Activated naive CD8-positive, alpha-beta T cell treated with anti-CD3 and anti-CD28 coated beads, Interleukin-2, amount 10 ng/mL, durations not matched to agents 7 days and 5 days (primary cell): ENCODE results near the gene SH3D19. TPM values are rescaled to one million over a fixed set of nuclear protein-coding genes. Genes with fewer than 3 reads are reported as not detected.

Source experiments
- ATAC-seq: fragments of 150-1000 bp; cut with Tn5 transposase; one replicate; pipeline ENCODE4 v1.10.0; 2021; ENCODE audit warnings: low read depth, moderate library complexity
- POLR2A ChIA-PET: fragments of 350-600 bp; sonication (Branson Sonifier 250); formaldehyde crosslinking; loops from one replicate; lab custom pipeline; 2021; ENCODE audit warnings: antibody characterized with exemption; lab: Charles Lee
- DNase-seq: peaks from one replicate; pipeline ENCODE4 v3.0.0; 2021
- H3K27ac Mint-ChIP-seq: one replicate; pipeline ENCODE4 v1.8.0; 2022; ENCODE audit warnings: mild to moderate bottlenecking, mixed read lengths
- H3K27me3 Mint-ChIP-seq: one replicate; pipeline ENCODE4 v1.8.0; 2022; ENCODE audit warnings: mild to moderate bottlenecking, moderate library complexity, mixed read lengths
- H3K36me3 Mint-ChIP-seq: one replicate; pipeline ENCODE4 v1.8.0; 2021; ENCODE audit warnings: mild to moderate bottlenecking, mixed read lengths
- H3K4me1 Mint-ChIP-seq: one replicate; pipeline ENCODE4 v1.8.0; 2021; ENCODE audit warnings: mixed read lengths
- H3K4me3 Mint-ChIP-seq: one replicate; pipeline ENCODE4 v1.8.0; 2022; ENCODE audit warnings: mild to moderate bottlenecking, moderate library complexity, mixed read lengths
- H3K9me3 Mint-ChIP-seq: one replicate; pipeline ENCODE4 v1.8.0; 2021; ENCODE audit warnings: mixed read lengths
- total RNA-seq, 2 experiments: library from RNA; stranded (reverse); gene quantifications; one replicate each; pipeline ENCODE4 v1.2.3, GENCODE V29; 2021

Gene SH3D19
- total RNA-seq, 2 experiments from 2014 or later: not detected

- no peak overlapping the region for H3K4me3 Mint-ChIP-seq
- H3K4me1 Mint-ChIP-seq: no peaks in the 10 kb centered on the region
- POLR2A ChIA-PET: no interaction called here
- H3K27me3 Mint-ChIP-seq: peaks cover 8% of the 10 kb centered on the region
- no peak for ATAC-seq
- H3K9me3 Mint-ChIP-seq: no peaks in the 10 kb centered on the region
- no peak for DNase-seq
- no peak overlapping the region for H3K27ac Mint-ChIP-seq
- no peaks in the 10 kb centered on the region for H3K36me3 Mint-ChIP-seq
Measured at GRCh38 chr4:151175754-151176631, 149.4 kb downstream of the SH3D19 start.

GRCh38 chr4:151175233-151175632 is 150.2 kb downstream of the SH3D19 start:
- H3K27me3 Mint-ChIP-seq: peaks cover 10% of the 10 kb centered on the region
- no peak for DNase-seq
- no peak overlapping the region for H3K4me3 Mint-ChIP-seq
- no peaks in the 10 kb centered on the region for H3K4me1 Mint-ChIP-seq
- H3K36me3 Mint-ChIP-seq: no peaks in the 10 kb centered on the region
- H3K27ac Mint-ChIP-seq: no peak overlapping the region
- POLR2A ChIA-PET: no interaction called here
- no peak for ATAC-seq
- no peaks in the 10 kb centered on the region for H3K9me3 Mint-ChIP-seq

- Mint-ChIP-seq H3K9me3 (no peaks in the 10 kb centered on the region), H3K27ac (no peak overlapping the region), H3K27me3 (peaks cover 10% of the 10 kb centered on the region), H3K4me1 (no peaks in the 10 kb centered on the region), H3K4me3 (no peak overlapping the region), H3K36me3 (no peaks in the 10 kb centered on the region)
- no peak for DNase-seq
- no peak for ATAC-seq
- POLR2A ChIA-PET: no interaction called here
Measured at GRCh38 chr4:151174784-151175183, 150.6 kb downstream of the SH3D19 start.

GRCh38 chr4:151173871-151174270 is 151.5 kb downstream of the SH3D19 start:
- Mint-ChIP-seq H3K36me3 (no peaks in the 10 kb centered on the region), H3K27me3 (peaks cover 9% of the 10 kb centered on the region), H3K4me1 (no peaks in the 10 kb centered on the region), H3K9me3 (no peaks in the 10 kb centered on the region), H3K4me3 (no peak overlapping the region), H3K27ac (no peak overlapping the region)
- DNase-seq: no peak
- POLR2A ChIA-PET: no interaction called here
- ATAC-seq: no peak

GRCh38 chr4:151169900-151170299 is 155.5 kb downstream of the SH3D19 start:
- POLR2A ChIA-PET: no interaction called here
- no peaks in the 10 kb centered on the region for H3K9me3 Mint-ChIP-seq
- H3K27me3 Mint-ChIP-seq: peaks cover 9% of the 10 kb centered on the region
- H3K27ac Mint-ChIP-seq: no peak overlapping the region
- no peaks in the 10 kb centered on the region for H3K4me1 Mint-ChIP-seq
- DNase-seq (no peak), ATAC-seq (no peak)
- H3K36me3 Mint-ChIP-seq: no peaks in the 10 kb centered on the region
- no peak overlapping the region for H3K4me3 Mint-ChIP-seq

GRCh38 chr4:151169223-151169622 is 156.2 kb downstream of the SH3D19 start:
- Mint-ChIP-seq H3K27ac (no peak overlapping the region), H3K9me3 (no peaks in the 10 kb centered on the region), H3K27me3 (peaks cover 9% of the 10 kb centered on the region), H3K4me3 (no peak overlapping the region), H3K36me3 (no peaks in the 10 kb centered on the region), H3K4me1 (no peaks in the 10 kb centered on the region)
- POLR2A ChIA-PET: no interaction called here
- DNase-seq (no peak), ATAC-seq (no peak)

GRCh38 chr4:151167561-151167960 is 157.8 kb downstream of the SH3D19 start:
- DNase-seq: no peak
- ATAC-seq: no peak
- H3K27me3 Mint-ChIP-seq: peaks cover 9% of the 10 kb centered on the region
- no peak overlapping the region for H3K4me3 Mint-ChIP-seq
- H3K27ac Mint-ChIP-seq: no peak overlapping the region
- POLR2A ChIA-PET: no interaction called here
- H3K36me3 Mint-ChIP-seq: no peaks in the 10 kb centered on the region
- no peaks in the 10 kb centered on the region for H3K9me3 Mint-ChIP-seq
- H3K4me1 Mint-ChIP-seq: no peaks in the 10 kb centered on the region

- H3K27me3 Mint-ChIP-seq: peaks cover 7% of the 10 kb centered on the region
- H3K36me3 Mint-ChIP-seq: no peaks in the 10 kb centered on the region
- H3K9me3 Mint-ChIP-seq: no peaks in the 10 kb centered on the region
- POLR2A ChIA-PET: no interaction called here
- H3K4me3 Mint-ChIP-seq: no peak overlapping the region
- no peak for ATAC-seq
- no peaks in the 10 kb centered on the region for H3K4me1 Mint-ChIP-seq
- H3K27ac Mint-ChIP-seq: no peak overlapping the region
- DNase-seq: no peak
Measured at GRCh38 chr4:151166636-151167035, 158.8 kb downstream of the SH3D19 start.

- Mint-ChIP-seq H3K4me3 (no peak overlapping the region), H3K4me1 (no peaks in the 10 kb centered on the region), H3K9me3 (no peaks in the 10 kb centered on the region), H3K27me3 (peaks cover 4% of the 10 kb centered on the region), H3K36me3 (no peaks in the 10 kb centered on the region), H3K27ac (no peak overlapping the region)
- DNase-seq: no peak
- no peak for ATAC-seq
- POLR2A ChIA-PET: no interaction called here
Measured at GRCh38 chr4:151165205-151166000, 160.0 kb downstream of the SH3D19 start.

GRCh38 chr4:151163855-151164254 is 161.6 kb downstream of the SH3D19 start:
- Mint-ChIP-seq H3K36me3 (no peaks in the 10 kb centered on the region), H3K4me1 (no peaks in the 10 kb centered on the region), H3K27me3 (peaks cover 4% of the 10 kb centered on the region), H3K27ac (no peak overlapping the region), H3K4me3 (no peak overlapping the region), H3K9me3 (no peaks in the 10 kb centered on the region)
- POLR2A ChIA-PET: no interaction called here
- ATAC-seq (no peak), DNase-seq (no peak)

- no peak for DNase-seq
- Mint-ChIP-seq H3K4me1 (no peaks in the 10 kb centered on the region), H3K4me3 (no peak overlapping the region), H3K27me3 (peaks cover 2% of the 10 kb centered on the region), H3K27ac (no peak overlapping the region), H3K9me3 (no peaks in the 10 kb centered on the region), H3K36me3 (no peaks in the 10 kb centered on the region)
- ATAC-seq: no peak
- POLR2A ChIA-PET: no interaction called here
Measured at GRCh38 chr4:151158979-151159378, 166.4 kb downstream of the SH3D19 start.

GRCh38 chr4:151157543-151157942 is 167.9 kb downstream of the SH3D19 start:
- POLR2A ChIA-PET: no interaction called here
- ATAC-seq (no peak), DNase-seq (no peak)
- Mint-ChIP-seq H3K9me3 (no peaks in the 10 kb centered on the region), H3K4me3 (no peak overlapping the region), H3K27ac (no peak overlapping the region), H3K36me3 (no peaks in the 10 kb centered on the region), H3K4me1 (no peaks in the 10 kb centered on the region), H3K27me3 (peaks cover 2% of the 10 kb centered on the region)

GRCh38 chr4:151153585-151153984 is 171.8 kb downstream of the SH3D19 start:
- H3K4me1 Mint-ChIP-seq: no peaks in the 10 kb centered on the region
- POLR2A ChIA-PET: no interaction called here
- peaks cover 6% of the 10 kb centered on the region for H3K27me3 Mint-ChIP-seq
- DNase-seq (no peak), ATAC-seq (no peak)
- H3K4me3 Mint-ChIP-seq: no peak overlapping the region
- no peaks in the 10 kb centered on the region for H3K9me3 Mint-ChIP-seq
- H3K36me3 Mint-ChIP-seq: no peaks in the 10 kb centered on the region
- no peak overlapping the region for H3K27ac Mint-ChIP-seq

- DNase-seq (no peak), ATAC-seq (no peak)
- H3K27ac Mint-ChIP-seq: no peak overlapping the region
- no peaks in the 10 kb centered on the region for H3K9me3 Mint-ChIP-seq
- H3K4me1 Mint-ChIP-seq: no peaks in the 10 kb centered on the region
- H3K4me3 Mint-ChIP-seq: no peak overlapping the region
- peaks cover 6% of the 10 kb centered on the region for H3K27me3 Mint-ChIP-seq
- H3K36me3 Mint-ChIP-seq: no peaks in the 10 kb centered on the region
- POLR2A ChIA-PET: no interaction called here
Measured at GRCh38 chr4:151152028-151152427, 173.4 kb downstream of the SH3D19 start.
